NCI-H187 treated with DMSO at 0.1 percent for 48 hours (cell line): ENCODE measurements around the gene LIN52.
A peak's percentile ranks its signal among the peaks of the same experiment; 100 is the strongest.
"Not testable (repeated sequence)": the region's sequence is repeated elsewhere in the genome, so short reads cannot be mapped to it uniquely, and the experiment has no call there.

Experiments
- DNase-seq: peaks from one replicate; lab custom pipeline; 2025; lab: John Stamatoyannopoulos, UW

LIN52 gene

DNA sequence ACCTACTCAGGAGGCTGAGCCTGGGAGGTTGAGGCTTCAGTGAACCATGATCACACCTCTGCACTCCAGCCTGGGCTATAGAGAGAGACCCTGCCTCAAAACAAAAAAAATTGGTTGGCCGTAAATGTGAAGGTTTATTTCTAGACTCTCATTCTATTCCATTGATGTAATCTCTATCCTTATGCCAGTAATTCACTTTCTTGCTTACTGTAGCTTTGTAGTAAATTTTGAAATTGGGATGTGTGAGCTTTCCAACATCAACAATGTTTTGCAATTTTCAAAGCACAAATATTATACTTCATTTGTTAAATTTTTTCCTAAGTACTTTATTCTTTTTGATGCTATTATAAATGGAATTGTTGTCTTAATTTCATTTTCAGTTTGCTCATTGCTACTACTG lies 24.6 kb downstream of the LIN52 start:
- DNase-seq, result no peak

DNA sequence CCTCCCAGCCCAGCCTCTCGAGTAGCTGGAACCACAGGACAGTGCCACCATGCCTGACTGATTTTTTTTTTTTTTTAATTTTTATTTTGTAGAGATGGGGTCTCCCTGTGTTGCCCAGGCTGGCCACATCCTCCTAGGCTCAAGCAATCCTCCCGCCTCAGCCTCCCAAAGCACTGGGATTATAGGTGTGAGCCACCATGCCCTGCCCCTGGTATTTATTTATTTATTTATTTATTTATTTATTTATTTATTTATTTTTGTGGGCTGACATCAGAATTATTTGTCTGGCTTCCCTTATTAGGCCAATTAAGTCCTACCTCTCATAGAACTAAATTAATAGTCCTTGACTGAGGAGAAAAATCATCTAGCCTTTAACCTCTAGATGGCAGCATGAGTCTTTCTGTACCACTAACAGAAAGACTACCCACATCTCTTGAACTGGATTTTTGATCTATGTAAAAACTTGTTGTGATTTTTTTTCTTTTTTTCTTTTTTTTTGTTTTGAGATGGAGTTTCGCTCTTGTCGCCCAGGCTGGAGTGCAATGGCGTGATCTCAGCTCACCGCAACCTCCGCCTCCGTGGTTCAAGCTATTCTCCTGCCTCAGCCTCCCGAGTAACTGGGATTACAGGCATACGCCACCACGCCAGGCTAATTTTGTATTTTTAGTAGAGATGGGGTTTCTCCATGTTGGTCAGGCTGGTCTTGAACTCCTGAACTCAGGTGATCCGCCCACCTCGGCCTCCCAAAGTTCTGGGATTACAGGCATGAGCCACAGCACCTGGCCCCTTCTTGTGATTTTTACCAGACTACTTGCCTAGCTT lies 26.9 kb downstream of the LIN52 start:
- peak; percentile 56 for DNase-seq

DNA sequence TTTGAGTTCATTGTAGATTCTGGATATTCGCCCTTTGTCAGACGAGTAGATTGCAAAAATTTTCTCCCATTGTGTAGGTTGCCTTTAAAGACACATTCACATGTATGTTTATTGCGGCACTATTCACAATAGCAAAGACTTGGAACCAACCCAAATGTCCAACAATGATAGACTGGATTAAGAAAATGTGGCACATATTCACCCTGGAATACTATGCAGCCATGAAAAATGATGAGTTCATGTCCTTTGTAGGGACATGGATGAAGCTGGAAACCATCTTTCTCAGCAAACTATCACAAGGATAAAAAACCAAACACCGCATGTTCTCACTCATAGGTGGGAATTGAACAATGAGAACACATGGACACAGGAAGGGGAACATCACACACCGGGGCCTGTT lies 40.7 kb downstream of the LIN52 start:
- not testable (repeated sequence) for DNase-seq

DNA sequence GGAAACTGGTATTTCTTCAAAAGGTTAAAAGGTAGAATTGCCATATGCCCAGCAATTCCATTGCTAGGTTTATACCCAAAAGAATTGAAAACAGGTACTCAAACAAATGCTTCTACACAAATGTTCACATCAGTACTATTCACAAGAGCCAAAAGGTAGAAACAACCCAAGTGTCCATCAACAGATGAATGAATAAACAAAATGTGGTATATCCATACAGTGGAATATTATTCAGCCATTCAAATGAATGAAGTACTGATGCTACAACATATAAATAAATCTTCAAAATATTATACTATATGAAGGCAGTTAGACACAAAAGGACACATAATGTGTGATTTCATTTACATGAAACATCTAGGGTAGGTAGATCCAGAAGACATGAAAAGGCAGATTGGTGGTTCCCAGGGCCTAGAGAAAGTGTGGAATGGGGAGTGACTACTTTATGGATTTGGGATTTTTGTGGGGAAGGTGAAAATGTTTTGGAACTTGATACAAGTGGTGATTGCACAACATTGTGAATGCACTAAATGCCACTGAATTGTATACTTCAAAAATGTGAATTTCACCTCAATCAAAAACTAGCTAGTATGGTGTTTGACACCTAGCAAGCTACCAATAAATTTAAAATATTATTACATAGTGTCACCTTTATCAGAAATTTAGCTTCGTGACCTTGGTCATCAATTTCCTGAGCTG lies 41.7 kb downstream of the LIN52 start:
- no peak for DNase-seq

DNA sequence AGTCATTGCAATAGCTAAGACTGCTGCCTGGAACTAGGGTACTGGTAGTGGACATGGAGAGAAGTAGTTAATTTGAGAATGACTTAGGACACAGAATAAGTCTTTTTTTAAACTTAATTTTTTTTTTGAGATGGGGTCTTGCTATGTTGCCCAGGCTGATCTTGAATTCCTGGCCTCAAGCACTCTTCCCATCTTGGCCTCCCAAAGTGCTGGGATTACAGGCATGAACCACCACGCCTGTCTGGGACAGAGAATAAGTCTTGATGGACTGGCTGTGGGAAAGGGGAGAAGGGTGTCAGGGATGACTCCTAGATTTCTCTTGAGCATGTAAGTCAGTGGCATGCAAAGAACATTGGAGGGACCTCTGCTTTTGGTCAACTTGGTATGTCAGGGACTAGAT lies 42.9 kb downstream of the LIN52 start:
- DNase-seq, result no peak

DNA sequence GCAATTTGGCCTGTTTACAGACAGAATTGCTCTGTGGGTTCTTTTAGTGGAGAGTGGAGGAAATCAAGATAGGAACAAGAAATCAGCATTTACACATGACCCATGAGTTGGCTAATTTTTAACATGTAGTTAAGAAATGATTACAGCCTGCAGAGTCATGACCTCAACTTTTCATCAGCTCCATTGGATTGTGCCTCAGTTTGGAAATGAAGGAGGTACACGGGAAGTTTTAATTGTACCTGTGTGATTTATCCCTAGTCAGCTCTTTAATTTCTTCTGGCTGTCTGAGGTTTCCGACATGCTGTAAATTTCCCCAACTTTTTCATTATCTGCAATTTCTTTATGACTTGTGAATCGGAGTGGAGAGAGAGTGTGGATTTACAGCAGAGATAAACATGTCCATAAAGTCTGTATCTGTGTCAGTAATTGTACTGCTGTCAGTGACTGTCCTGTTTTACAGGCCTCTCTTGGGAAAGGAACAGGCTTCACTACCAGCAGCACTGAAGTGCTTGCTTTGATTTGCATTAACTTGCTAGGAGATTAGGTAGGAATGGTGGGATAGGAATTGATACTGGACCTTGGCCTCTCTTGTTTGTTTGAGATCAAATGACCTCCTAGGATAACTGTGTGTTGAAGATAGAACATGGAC lies 49.2 kb downstream of the LIN52 start:
- no peak for DNase-seq

DNA sequence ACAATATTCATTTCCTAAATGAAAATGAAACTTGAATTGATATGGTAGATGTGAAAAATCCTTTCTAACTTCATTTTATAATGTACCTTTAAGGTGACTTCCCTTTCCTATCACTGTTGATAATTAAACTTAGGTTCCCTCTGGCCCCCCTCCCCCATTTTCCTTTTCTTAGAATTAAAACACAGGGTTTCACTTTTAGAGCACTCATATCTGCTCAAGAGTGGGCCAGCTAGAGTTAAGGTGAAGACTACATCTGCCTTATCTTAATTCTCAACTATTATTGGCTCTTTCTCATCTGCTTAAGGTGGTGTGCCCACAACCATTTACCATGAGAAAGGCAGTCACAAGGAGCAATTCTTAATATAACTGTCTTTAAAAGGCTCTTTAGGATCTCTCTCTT lies 49.7 kb downstream of the LIN52 start:
- no peak for DNase-seq

DNA sequence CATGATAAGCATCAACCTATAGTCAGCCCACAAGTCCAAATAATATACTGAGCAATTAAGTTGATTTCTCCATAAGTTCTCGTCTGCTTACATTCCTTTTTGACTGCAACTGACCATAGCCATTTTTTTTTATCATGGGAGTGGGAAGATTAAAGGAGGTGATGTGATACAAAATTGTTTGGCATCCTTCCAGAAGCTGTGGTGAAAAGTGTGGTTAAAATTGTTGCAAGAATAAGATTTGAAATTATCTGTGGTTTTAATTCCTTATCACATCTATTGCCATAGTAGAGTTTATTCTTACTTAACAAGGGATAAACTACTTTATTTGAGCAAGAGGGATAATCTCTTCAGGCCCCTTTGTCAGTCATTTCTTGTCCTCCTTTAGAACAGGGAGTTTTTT lies 50.7 kb downstream of the LIN52 start:
- DNase-seq, result no peak

DNA sequence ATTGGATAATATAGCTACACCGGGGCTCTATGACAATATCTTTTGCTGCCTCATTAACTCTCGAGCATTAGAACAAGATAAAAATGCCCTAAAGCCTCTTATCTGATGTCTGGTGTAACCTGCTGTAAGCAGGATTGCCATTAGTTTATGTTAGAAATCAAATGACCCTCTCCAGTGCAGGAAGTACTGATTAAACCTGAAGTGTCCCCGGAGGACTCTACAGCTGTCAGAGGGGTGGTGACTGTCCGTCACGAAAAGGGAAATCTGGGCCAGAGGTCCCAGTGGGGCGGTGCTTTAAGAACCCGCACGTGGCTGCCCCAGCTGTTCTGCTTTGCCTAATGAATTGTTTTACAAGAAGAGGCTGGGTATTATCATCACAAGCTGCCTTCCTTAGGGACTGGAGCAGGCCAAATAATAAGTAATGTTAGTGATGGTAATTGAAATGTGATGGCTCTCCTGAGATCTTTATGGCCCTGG lies 55.7 kb downstream of the LIN52 start:
- DNase-seq, result peak; percentile 99

DNA sequence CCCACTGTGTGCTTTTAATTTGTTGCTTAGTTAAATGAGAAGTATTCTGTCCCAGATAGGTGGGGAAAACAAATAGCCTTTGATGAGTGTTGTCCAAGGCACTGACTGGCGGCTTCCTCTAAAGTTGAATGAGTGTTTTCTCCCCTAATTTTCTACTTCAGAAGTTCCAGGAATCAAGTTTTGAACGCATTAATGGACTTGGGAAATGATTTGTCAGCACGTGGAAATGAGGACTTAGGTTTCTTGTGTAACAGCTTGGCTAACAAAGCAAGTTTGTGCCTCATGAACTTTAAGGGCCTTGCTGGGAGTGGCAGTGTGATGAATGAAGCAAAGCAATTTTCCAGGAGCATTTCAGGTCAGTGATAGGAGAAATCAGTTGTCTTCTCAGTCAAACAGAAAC lies 56.9 kb downstream of the LIN52 start:
- DNase-seq, result no peak

DNA sequence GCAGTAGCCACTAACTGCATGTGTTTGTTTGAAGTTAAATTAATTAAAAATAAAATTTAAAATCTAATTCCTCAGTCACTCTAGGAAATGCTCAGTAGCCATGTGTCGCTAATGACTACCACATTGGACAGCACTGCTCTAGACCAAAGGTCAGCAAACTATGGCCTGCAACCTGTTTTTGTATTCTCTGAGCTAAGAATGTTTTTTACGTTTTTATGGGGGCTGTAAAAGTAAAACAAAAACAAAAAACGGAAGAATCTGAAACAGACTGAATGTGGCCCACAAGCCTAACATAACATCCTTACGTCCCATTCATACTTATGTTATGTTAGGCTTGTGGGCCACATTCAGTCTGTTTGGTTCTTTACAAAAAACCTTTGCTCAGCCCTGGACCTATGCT lies 57.8 kb downstream of the LIN52 start:
- DNase-seq, result no peak

DNA sequence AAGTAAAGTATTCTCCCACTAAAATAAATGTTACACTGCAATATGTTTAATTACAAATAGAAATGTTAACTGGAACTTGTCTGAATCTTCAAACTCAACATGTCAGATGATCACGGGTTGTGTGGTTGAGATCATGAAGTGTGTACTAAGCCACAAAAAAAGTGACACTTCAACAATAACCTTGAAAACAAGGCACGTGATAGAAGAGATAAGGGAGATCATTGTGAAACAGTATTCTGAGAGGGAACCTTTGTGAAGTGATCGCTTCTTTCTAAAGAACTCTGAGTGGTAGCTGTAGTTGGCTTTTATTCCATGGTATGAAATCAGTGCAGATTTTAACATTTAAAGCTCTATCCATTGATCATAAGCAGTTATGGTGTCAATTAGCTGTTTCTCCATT lies 60.0 kb downstream of the LIN52 start:
- DNase-seq, result no peak

DNA sequence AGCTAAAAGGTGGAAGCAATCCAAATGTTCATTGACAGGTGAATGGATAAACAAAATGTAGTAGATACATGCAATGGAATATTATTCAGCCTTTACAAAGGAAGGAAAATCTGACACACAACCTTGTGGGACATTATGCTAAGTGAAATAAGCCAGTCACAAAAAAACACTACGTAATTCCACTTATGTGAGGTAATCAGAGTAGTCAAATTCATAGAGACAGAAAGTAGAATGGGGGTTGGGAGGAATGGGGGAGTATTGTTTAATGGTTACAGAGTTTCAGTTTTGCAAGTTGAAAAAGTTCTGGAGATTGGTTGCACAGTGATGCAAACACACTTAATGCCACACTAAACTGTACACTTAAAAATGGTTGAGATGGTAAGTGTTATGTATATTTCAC lies 62.8 kb downstream of the LIN52 start:
- DNase-seq, result no peak

DNA sequence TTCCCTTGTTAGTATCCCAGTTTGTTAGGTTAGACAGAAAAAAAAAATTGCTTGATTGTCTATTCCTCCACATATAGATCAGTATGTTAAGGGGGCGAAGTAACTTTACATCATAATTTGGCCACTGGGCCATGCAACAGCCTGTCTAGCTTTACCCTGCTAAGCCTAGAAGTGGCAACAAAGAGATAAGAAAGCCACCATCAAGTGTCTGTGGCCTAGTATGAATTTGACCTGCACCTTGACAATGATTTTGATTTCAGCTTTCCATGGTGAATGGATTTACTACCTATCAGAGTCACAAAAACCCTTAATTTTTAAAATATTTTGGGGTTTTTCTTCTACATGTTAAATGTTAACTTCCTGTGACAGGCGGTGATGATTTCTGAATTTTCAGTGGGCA lies 63.9 kb downstream of the LIN52 start:
- DNase-seq, result no peak

DNA sequence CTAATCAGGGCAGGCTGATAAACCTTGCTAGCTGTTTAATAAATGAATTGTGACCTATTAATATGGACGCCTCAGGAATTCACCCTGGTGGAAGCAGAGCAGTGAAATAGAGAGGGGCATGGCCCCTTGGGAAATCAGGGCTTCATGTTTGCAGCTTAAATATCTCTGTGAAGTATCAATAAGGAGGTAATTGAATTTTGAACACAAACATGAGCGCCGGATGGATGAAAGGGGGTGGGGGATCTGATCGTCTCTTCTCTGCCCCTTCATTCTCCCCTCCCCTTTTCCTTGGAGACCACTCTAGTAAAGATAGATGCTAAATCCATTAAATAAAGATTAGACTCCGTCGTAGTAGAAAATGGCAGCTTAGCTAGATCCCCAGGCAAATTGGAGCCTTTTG lies 70.5 kb downstream of the LIN52 start:
- no peak for DNase-seq

DNA sequence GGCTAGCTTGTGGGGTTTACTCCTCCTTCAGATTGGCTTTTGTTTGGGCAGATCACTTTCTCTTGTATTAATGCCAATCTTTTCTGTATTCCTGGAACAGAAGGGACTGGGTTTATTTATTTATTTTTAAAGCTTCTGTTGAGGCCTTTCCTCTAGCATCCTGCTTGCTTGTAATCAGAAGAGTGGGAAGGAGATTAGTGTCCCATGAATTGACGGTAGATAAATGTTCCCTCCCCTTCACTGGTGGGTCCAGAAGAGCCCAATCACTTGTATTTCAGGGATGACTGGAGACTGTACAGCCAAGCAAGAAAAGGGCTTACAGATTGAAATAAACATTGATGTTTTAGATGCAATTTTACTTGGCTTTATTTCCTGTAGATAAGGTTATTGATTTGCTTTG lies 71.0 kb downstream of the LIN52 start:
- DNase-seq, result no peak

DNA sequence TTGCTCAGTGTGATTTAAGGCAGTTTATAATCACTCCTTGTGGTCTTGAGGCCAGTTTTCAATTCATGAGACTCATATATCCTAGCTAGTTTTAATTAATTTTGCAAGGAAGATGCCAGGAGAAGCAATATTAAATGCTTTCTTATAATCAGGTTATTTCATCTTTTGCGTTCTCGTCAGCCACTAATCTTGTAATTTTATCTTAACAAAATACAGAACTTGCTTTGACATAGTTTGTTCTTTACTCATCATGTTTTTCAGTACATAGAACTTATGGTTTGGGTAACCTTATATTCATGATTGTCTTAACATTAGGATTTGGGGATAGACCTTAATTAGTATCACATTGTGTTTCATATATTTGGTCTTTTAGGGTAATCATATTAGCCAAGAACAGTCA lies 76.0 kb downstream of the LIN52 start:
- no peak for DNase-seq

DNA sequence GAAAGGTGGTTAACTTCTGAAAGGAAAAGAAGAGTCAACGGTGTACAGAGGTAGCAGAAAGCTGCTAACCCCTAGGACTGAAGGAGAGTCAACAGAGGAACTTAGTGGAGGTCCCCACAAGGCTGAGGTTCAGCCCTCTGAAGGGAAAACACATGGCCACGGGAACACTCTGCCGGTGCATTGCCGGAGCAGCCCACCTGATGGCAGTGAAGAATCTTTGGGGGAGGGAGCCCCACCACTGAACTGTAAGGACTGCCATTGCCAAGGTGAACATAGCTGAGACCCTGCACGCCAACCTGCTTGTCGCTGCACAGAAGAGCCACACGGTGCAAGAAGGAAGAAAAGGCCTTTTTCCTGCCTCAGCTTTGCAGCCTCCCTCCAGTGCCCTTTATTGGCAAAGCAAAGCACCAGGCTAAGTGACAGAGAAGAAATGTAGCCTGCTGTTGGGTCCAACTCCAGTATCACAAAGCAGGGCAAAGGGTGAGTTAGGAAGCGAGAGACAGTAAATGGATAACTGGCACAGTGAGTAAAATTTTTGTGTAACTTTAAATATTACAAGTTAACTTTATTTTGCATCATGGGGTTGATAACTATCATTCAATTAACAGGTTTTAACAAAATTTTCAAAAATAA lies 76.9 kb downstream of the LIN52 start:
- no peak for DNase-seq

DNA sequence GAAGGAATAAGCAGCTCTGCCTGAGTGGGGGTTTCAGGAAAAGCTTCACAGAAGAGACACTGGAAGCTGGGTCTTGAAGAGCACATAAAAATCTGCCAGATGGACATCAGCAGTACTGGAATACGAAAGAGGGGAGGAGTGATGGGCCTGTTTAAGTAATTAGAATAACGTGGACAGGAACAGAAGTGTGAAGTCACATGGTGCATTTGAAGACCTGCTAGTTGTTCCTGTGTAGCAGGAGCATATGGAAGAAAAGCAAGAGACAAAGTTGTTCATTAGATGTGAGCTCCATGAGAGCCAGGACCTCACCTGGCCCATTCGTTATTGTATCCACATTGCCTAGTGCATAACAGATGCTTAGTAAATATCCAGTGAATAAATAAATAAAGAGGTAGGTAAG lies 85.2 kb downstream of the LIN52 start:
- DNase-seq, result no peak

DNA sequence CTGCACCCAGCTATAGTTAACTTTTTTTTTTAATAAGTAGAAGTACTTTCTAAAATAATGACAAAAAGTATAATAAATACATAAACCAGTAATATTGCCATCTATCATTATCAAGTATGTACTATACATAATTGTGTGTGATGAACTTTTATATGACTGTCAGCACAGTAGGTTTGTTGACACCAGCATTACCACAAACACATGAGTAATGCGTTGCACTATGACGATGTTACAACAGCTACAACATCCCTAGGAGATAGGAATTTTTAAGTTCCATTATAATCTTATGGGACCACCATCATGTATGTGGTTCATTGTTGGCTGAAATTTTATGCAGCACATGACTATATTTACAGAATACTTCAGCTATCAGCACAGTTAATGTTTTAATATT lies 91.6 kb downstream of the LIN52 start:
- DNase-seq, result no peak

DNA sequence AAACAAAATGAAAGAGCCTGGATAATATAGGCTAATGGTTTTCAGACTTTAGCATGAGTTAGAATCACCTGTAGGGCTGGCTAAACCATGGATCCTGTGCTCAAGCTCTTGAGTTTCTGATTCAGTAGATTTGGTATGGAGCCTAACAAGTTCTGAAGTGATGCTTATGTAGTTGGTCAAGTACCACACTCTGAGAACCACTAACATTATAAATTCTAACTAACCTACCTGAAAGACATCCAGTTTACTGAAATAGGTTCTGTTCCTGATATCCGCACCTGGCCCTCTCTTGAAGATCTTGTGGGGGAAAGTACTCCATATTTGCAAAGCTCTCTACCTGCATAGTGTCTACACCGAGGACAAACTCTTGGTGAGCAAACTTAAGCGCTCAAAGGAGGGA lies 95.1 kb downstream of the LIN52 start:
- DNase-seq, result peak; percentile 81

DNA sequence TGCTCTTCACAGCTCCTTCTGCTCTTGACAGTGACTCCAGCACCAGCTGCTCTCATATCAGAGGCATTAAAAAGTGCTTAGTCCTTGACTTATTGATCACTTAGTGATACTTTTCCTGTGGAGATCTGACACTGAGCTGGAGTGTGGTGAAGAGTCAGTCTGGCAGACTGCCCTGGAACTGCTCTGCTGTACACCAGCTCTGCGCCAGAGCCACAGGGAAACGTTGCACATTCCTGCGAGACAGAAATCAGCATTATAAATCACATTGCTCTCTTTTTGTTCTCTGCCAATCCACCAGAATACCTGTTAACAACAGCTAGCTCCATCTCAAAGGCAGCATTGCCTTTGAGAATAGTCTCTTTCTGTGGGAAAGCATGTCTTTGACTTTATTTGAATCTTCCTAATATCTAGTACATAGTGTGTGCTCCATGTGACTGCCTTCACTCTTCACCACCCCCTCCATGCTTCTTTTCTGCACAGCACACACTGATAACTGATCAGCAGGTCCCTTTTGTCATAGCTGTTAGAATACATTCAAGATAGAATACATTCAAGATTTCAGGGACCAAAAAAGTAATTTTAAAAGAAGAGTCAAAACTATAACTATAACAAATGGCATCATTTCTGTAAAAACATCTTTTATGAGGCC lies 106.3 kb downstream of the LIN52 start:
- DNase-seq, result no peak
